Kasumi-1 (cell line): Measurements from ENCODE around the gene ACP2.

ENCODE experiments used
- DNase-seq, 2 experiments: peaks; one replicate each; lab custom pipeline; 2025; lab: John Stamatoyannopoulos, UW

The ACP2 gene

DNA sequence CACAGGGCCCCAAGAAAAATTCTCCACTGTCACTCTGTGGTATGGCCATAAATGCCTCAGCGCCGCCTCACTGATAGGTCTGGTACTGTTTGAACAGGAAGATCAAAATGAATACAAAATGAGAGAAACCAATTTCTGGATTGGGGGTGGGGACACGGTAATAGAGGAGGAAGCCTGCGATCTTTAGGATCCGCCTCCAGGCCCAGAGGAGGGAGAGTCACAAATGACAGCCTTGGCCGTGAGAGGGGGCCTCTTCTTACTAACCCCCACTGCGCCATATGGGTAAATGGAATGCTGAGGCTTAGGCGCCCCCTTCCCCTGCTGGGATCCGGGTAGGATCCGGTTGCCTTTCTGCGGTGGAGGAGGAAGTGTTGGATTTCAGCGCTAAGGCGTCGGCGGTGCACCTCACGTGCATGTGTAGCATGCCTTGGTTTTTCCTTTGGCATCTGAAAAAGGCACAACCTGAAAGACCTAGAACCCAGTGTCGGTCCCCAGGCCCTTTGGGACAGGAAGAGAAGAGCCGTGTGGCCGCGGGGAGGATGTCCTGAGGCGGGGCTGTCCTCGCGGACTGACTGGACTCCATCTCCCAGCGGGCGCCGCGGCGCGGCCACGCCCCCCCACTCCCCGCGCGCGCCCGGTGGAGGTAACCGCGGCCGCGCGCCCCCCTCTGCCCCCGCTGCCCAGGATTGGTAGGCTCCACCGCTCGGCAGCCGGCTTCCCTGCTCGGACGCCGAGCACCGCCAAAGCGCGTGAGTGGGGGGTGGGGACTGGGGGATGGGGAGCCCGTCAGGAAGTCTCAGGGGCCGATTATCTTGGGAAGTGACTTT lies 20.6 kb upstream of the ACP2 start:
- DNase-seq = peak; percentile 95 to 97

DNA sequence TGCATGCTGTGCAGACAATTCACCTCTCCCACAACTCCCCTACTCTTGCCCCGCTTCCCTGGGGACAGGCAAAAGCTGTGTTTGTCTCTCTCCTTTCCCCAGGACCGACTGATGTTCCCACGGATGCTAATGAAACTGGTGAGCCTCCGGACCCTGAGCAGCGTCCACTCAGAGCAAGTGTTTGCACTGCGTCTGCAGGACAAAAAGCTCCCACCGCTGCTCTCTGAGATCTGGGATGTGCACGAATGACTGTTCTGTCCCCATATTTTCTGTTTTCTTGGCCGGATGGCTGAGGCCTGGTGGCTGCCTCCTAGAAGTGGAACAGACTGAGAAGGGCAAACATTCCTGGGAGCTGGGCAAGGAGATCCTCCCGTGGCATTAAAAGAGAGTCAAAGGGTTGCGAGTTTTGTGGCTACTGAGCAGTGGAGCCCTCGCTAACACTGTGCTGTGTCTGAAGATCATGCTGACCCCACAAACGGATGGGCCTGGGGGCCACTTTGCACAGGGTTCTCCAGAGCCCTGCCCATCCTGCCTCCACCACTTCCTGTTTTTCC lies 19.9 kb upstream of the ACP2 start:
- peak in 1 of 2 experiments; percentile 70 for DNase-seq

DNA sequence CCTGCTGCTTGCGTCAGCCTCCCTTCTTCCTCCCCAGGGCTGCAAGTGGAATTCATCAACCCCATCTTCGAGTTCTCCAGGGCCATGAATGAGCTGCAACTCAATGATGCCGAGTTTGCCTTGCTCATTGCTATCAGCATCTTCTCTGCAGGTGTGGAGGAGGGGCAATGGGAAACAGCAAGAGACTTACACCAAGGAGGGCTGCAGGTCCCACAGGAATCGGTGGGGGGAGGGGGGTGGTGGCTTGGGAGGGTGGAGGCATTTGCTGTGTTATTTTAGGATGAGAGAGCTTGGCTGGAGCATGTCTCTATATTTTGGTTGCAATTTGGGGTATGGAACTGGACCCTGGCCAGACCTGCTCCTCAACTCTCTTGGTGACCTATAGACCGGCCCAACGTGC lies 19.3 kb upstream of the ACP2 start:
- no peak for DNase-seq

DNA sequence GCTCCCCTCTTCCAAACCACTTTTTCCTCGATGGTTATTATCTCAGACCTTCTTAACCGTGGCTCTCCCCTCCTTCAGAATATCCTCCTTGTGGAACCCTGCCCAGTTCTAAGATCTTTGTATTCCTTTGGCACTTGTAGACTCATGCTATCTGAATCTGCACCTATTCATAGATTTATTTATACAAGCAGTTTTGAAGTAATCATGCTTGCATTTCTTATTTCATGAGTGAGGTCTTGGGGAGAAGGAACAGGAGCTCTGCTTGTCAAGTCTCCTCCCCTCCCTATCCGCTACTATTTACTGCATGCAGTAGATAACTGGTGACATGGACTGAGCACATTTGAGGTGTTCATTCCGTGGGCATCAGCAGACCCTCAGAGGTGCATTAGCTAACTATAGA lies 15.9 kb upstream of the ACP2 start:
- DNase-seq = no peak

DNA sequence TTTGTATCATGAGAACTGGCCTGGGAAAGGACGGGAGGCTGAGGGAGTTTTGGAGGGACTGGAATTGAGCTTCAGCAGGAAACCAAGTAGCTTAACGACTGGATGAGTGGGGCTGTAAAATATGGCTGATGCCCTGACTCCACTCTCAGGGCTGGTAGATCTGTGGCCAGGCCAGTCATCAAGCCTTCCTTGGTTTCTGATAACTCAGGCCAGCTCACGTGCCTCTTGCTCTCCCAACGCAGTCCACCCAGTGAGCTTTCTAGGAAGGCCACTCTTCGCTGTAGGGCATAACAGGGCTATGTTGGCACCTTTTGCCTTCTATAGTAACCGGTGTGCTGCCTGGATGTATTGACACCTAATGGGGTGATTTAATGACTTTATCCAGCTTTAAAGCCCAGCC lies 15.5 kb upstream of the ACP2 start:
- no peak for DNase-seq

GRCh38 chr11:47261291-47261800 lies 12.7 kb upstream of the ACP2 start:
- DNase-seq = no peak

GRCh38 chr11:47260366-47260765 lies 11.8 kb upstream of the ACP2 start:
- no peak for DNase-seq

DNA sequence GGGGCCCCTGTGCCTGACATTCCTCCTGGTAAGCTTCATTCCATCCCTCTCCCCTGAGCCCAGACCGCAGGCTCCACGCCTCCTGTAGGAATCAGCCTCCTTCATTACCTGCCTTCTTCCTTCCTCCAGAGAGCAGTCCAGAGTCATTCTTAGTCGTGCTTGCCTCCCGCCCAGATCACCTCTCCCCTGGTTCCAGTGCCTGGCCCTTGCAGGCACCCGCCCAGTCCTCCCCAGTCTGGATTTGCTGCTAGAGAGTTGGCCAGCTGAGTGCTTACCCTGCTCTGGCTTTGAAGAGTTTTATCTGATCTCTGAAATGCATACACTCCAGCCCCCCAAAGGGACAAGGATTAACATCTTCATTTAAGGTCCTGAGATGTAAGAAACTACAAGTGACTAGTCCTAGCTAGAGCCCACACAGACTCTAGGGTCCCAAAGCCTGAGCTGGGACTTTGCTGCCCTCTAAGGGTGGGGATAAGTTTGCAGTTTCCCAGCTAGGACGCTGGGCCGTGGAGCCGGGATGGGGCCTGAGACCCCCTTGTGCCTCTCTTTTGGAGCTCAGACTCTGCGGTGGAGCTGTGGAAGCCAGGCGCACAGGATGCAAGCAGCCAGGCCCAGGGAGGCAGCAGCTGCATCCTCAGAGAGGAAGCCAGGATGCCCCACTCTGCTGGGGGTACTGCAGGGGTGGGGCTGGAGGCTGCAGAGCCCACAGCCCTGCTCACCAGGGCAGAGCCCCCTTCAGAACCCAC lies 10.8 kb upstream of the ACP2 start:
- peak; percentile 72 to 77 for DNase-seq

DNA sequence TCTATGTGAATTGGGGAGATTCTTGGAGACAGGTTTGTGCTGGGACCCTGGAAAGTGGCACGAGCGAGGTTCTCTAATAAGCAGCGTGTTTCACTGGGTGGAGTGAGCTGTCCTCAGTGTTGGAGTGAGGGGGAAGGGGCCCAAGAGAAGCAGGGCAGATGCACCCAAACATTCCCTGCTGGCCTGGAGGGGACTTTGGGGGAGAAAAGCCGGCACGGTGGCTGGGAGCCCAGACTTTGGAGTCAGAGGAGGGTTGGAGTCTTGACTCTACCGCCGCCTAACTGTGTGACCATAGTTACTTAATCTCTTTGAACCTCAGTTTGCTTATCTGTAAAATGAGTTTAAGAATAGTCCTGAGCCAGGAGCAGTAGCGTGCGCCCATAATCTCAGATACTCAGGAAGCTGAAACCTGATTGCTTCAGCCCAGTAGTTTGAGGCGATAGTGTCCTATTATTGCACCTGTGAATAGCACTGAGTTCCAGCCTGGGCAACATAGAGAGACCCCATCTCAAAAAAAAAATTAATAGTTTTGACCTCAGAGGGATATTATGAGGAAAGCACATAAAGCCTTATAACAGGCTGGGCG lies 9.8 kb upstream of the ACP2 start:
- no peak for DNase-seq

GRCh38 chr11:47257517-47258316 lies 9.1 kb upstream of the ACP2 start, which contains the start of gene NR1H3:
TSS of gene NR1H3 (plus strand) at chr11:47257996. CDS start at chr11:47259217, 1,221 bp downstream.
- DNase-seq = peak in 1 of 2 experiments; percentile 51

DNA sequence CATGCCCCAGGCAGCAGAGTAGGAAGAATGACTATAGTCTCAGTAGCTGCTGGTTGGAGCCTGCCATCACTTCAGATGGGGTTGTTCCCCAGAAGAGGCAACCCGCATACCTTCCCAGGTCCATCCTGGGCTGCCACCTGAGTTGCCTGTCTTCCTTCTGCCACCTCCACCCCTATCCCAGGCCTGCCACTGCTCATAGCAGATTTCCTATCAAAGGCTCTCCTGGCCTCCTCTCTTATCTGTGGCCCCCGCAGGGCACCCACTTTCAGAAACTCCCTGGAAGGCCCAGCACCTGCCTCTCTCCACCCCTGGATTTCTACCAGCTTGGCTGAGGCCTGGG lies 8.5 kb upstream of the ACP2 start:
- DNase-seq = no peak

DNA sequence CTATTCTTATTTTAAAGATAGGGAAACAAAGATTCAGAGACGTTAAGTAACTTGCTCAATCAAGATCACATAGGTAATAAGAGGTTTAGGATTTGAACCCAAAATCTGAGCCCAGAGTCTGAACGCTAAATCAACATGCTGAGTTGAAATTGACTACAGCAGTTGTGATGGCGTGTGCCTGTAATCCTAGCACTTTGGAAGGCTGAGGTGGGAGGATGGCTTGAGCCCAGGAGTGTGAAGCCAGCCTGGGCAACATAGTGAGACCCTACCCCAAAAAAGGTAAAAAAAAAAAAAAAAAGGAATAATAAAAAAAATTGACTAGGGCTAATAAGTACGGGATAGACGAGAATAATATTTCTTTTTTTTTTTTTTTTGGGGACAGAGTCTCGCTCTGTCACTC lies 7.8 kb upstream of the ACP2 start:
- DNase-seq = no peak

DNA sequence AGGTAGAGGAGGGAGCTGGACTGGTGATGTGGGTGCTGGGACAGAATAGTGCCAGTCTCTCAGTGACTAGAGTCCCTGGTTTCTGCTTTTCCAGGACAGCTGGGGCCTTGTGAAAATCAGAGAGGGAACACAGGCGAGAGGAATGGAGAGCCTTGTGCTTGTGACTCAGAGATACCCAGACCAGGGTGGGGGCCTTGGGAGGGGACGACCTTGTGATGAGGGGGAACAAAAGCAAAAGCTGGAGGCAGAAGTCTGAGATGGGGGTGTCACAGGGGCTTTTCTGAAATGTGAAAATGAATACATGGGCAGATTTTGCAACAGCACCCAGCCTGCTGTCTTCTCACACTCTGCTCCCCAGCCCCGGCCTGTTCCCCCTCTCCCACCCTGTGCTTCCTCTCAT lies 5.8 kb upstream of the ACP2 start:
- peak; percentile 68 to 79 for DNase-seq

GRCh38 chr11:47253660-47254059 lies 5.0 kb upstream of the ACP2 start:
- no peak for DNase-seq

- no peak for DNase-seq
Measured at GRCh38 chr11:47251751-47252150, 3.1 kb upstream of the ACP2 start.

DNA sequence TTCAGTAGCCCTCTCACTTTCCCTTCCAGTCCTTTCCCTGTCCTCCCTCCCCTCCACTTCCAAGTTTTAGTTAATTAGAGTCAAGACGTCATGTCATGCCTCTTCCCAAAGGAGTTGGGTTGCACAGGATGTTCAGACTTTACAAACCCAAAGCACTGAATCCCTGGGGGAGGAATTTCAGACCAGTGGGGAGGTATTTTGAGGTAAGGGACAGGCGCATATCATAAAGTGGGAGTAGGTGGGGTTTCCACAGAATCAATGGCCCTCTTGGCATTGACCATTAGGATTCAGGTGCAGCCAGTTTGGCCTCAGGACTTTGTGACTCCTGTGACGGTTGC lies 733 bp upstream of the ACP2 start:
- no peak for DNase-seq

DNA sequence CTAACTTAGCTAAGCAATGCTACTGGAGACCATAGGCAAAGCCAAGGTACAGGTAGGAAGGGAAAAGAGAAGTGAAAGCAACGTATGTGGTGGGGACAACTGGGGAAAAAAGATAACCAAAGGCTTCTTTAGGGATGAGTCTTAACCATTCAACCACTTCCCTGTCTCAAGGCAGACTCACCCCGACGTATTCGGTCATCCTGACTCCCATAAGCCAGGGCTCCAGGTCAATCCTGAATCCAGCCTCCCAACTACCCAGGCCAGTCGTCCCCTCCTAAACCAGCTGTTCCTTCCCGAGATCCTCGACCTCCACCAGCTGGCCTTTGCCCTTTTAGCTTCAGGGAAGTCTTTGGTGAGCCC lies 330 bp downstream of the ACP2 start:
- DNase-seq = peak in 1 of 2 experiments; percentile 48

GRCh38 chr11:47247502-47247901 lies 1.1 kb downstream of the ACP2 start:
- DNase-seq = no peak

DNA sequence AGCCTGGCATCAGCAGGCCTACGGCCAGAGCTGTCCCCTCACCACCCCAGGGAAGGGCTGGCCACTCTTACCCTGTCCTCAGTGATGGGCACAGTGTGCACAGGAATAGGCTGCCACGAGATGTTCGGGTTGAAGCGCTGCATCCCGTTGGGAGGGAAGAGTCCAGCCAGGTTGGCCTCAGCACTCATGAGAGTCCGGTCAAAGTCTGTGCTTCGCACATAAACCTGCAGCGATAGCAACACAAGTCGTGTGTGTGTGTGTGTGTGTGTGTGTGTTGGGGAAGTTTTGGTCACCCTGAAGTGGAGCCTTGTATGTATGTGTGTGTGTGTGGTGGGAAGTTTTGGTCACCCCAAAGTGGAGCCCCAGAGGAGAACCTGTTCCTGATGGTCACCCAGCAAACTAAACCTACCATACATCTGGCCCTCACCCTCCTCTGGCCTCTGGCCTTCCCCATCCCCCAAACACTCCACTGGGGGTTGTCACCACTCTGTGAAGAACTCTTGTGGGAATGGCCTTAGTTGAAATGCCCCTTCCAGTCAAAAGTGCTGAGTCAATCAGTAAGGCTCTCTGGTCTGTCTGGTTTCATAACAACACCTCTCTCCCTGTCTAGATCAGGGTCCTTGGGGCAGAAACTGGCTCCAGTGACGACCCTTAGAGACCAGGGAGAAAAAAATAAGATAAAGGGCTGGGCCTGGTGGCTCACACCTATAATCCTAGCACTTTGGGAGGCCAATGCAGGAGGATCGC lies 2.8 kb downstream of the ACP2 start:
- DNase-seq = no peak

- no peak for DNase-seq
Measured at GRCh38 chr11:47244448-47245350, 3.9 kb downstream of the ACP2 start.
